Colonic mucosa (tissue), 4 donors: ENCODE measurements around the gene DYRK2. TPM values are rescaled to one million over a fixed set of nuclear protein-coding genes. Genes with fewer than 3 reads are reported as not detected.

Experiments used
- DNase-seq: peaks from one replicate; pipeline ENCODE4 v3.0.0-alpha.2; 2020
- H3K27ac ChIP-seq: fragments of 200-600 bp; one replicate; pipeline ENCODE4 v1.8.0; 2021
- H3K27me3 ChIP-seq: fragments of 200-600 bp; one replicate; pipeline ENCODE4 v1.8.0; 2021
- H3K36me3 ChIP-seq: fragments of 200-600 bp; one replicate; pipeline ENCODE4 v1.8.0; 2021
- H3K4me1 ChIP-seq: fragments of 200-600 bp; one replicate; pipeline ENCODE4 v1.8.0; 2021; ENCODE audit warnings: mild to moderate bottlenecking
- H3K4me3 ChIP-seq: fragments of 200-600 bp; one replicate; pipeline ENCODE4 v1.8.0; 2021
- H3K9ac ChIP-seq, 2 donors: one replicate each; pipeline ENCODE4 v1.7.0; 2013; ENCODE audit warnings: control low read depth in 2 of 2, low read depth in 2 of 2, low read length in 2 of 2
- H3K9me3 ChIP-seq: fragments of 200-600 bp; one replicate; pipeline ENCODE4 v1.8.0; 2021
- CTCF ChIP-seq: fragments of 200-600 bp; IDR thresholded peaks from one replicate; pipeline ENCODE4 v1.8.0; 2022; ENCODE audit warnings: antibody characterized with exemption, mild to moderate bottlenecking
- intact Hi-C: fragments of 100-400 bp; cut with DNase I; formaldehyde crosslinking; loops from one replicate; pipeline ENCODE4 v1.14.1; 2022
- total RNA-seq, 2 donors: library from RNA; stranded (reverse); fragmentation: NEBNext Ultra II Directional in 1 of 2; extraction: Animal tissue kit (Norgen Biotek cat#: 25700) in 1 of 2; gene quantifications; one replicate each; pipeline ENCODE4 v1.2.1, GENCODE V29; 2021
- donor health status: healthy.
- donor health status: DM: no; HTN: no; CAD: no.
- donor health status: DM: no; HTN: no; CAD: no.

Gene DYRK2
- 100 to 1,000 TPM in 1 of 2 donors, 10 to 100 TPM in 1; 66.0 to 112 TPM for total RNA-seq

GRCh38 chr12:67648521-67649260 is at the start of gene DYRK2:
Gene DYRK2, plus strand, starts transcription at chr12:67648745. Its CDS starts 389 bp downstream, at chr12:67649134.
- Histone ChIP-seq H3K27ac (peak within 1 kb of the TSS; percentile 99), H3K36me3 (no peaks in the 10 kb centered on the region), H3K9ac (peak within 1 kb of the TSS; percentile 96 to 99), H3K4me3 (peak within 1 kb of the TSS; percentile 94), H3K27me3 (no peaks in the 10 kb centered on the region), H3K9me3 (no peaks in the 10 kb centered on the region), H3K4me1 (peaks cover 5% of the 10 kb centered on the region)
- intact Hi-C loops: loop anchor here (10.0 kb wide), 1 partner anchor 204 kb away; no protein-coding TSS in a partner anchor
- DNase-seq: peak; percentile 80
- TF ChIP-seq CTCF: no peak

- H3K9me3 ChIP-seq: no peaks in the 10 kb centered on the region
- H3K4me1 ChIP-seq: no peaks in the 10 kb centered on the region
- no peak overlapping the region for H3K9ac ChIP-seq
- no peaks in the 10 kb centered on the region for H3K27me3 ChIP-seq
- no peak for TF ChIP-seq CTCF
- no peak for DNase-seq
- H3K4me3 ChIP-seq: no peak overlapping the region
- intact Hi-C loops: no loop called here
- no peak overlapping the region for H3K27ac ChIP-seq
- H3K36me3 ChIP-seq: no peaks in the 10 kb centered on the region
Observed at GRCh38 chr12:67599691-67600090, 48.9 kb upstream of the DYRK2 start.

- no peak for TF ChIP-seq CTCF
- Histone ChIP-seq H3K36me3 (no peaks in the 10 kb centered on the region), H3K9me3 (no peaks in the 10 kb centered on the region), H3K4me3 (no peak overlapping the region), H3K27me3 (no peaks in the 10 kb centered on the region), H3K4me1 (no peaks in the 10 kb centered on the region), H3K27ac (no peak overlapping the region), H3K9ac (no peak overlapping the region)
- no peak for DNase-seq
- intact Hi-C loops: no loop called here
Observed at GRCh38 chr12:67601126-67601525, 47.4 kb upstream of the DYRK2 start.

GRCh38 chr12:67609226-67609870 is 39.2 kb upstream of the DYRK2 start:
- Histone ChIP-seq H3K4me1 (no peaks in the 10 kb centered on the region), H3K9ac (no peak overlapping the region), H3K27ac (no peak overlapping the region), H3K4me3 (no peak overlapping the region), H3K9me3 (no peaks in the 10 kb centered on the region), H3K27me3 (no peaks in the 10 kb centered on the region), H3K36me3 (no peaks in the 10 kb centered on the region)
- DNase-seq: no peak
- TF ChIP-seq CTCF: no peak
- intact Hi-C loops: no loop called here

GRCh38 chr12:67613040-67613439 is 35.5 kb upstream of the DYRK2 start:
- Histone ChIP-seq H3K27ac (no peak overlapping the region), H3K9me3 (no peaks in the 10 kb centered on the region), H3K27me3 (no peaks in the 10 kb centered on the region), H3K4me1 (no peaks in the 10 kb centered on the region), H3K36me3 (no peaks in the 10 kb centered on the region), H3K9ac (no peak overlapping the region), H3K4me3 (no peak overlapping the region)
- DNase-seq: no peak
- intact Hi-C loops: no loop called here
- no peak for TF ChIP-seq CTCF
